ENCODE measurements around the gene CLIC4. TPM values are rescaled to one million over a fixed set of nuclear protein-coding genes. Genes with fewer than 3 reads are reported as not detected.

Gene CLIC4
- total and polyA plus RNA-seq, 9 of the 15 experiments (the other 6 are each of a cell fraction or from before 2014, with no cell fraction given), result 16.0 to 67.5 (median 38.4) TPM

DNA sequence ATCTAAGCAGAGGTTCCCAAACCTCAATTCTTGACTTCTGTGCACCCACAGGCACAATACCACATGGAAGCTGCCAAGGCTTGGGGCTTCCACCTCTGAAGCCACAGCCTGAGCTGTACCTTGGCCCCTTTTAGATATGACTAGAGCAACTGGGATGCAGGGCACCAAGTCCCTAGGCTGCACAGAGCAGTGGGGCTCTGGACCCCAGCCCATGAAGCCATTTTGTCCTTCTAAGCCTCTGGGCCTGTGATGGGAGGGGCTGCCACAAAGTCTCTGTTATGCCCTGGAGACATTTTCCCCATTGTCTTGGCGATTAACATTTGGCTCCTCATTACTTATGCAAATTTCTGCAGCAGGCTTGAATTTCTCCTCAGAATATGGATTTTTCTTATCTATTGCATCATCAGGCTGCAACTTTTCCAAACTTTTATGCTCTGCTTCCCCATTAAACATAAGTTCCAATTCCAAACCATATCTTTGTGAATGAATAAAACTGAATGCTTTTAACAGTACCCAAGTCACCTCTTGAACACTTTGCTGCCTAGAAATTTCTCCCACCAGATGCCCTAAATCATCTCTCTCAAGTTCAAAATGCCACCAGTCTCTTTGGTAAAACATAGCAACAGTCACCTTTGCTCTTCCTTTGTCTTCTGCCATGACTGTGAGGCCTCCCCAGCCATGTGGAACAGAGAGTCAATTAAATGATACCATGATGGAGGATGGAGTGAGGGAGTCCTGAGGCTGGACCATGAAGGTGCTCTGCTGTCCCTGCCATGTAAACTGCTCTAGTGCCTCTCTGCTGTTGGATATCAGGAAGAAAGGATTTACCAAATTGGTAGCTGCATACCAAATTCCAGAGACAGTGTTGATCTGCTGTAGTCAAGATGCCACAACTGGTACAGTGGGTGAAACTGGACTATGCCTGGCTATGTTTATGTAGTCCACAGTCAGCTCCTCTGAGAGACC is 147.2 kb downstream of the CLIC4 start (continued):
- TF ChIP-seq CEBPG (CRISPR knock-in tag; IDR thresholded peaks at IDR 0.05) (no peak), CEBPG (tag; conservative IDR thresholded peaks at IDR 0.05 in 1 of 2, IDR thresholded peaks at IDR 0.05 in 1 of 2) (peak; percentile 54 to 85), CEBPB (tag; IDR thresholded peaks at IDR 0.05) (peak; percentile 62), WHSC1 (IDR thresholded peaks at IDR 0.05; ENCODE audit: low read length) (no peak), ZNF444 (CRISPR knock-in tag; IDR thresholded peaks at IDR 0.05) (no peak), CREB3L1 (IDR thresholded peaks at IDR 0.05; ENCODE audit: borderline replicate concordance, low read depth) (no peak), ZNF274 (IDR thresholded peaks at IDR 0.05; ENCODE audit: borderline replicate concordance, low read depth, low read length) (no peak), RFX1 (IDR thresholded peaks at IDR 0.05) (no peak), SREBF1 (IDR thresholded peaks at IDR 0.05; ENCODE audit: borderline replicate concordance, low read depth, low read length) (no peak), SP2 (IDR thresholded peaks at IDR 0.05; ENCODE audit: extremely low read depth, low read depth, low read length, poor library complexity, severe bottlenecking) (no peak), POLR3A (IDR thresholded peaks at IDR 0.05; ENCODE audit: borderline replicate concordance, extremely low read depth, insufficient read depth, insufficient read length) (no peak), CBX3 (IDR thresholded peaks at IDR 0.05; ENCODE audit: borderline replicate concordance in 1 of 2, low read length in 2 of 2) (no peak), GATAD2A (IDR thresholded peaks at IDR 0.05) (no peak), ETS2 (tag; IDR thresholded peaks at IDR 0.05; ENCODE audit: borderline replicate concordance, poor library complexity, severe bottlenecking) (no peak), SETDB1 (IDR thresholded peaks at IDR 0.05; ENCODE audit: low read length) (no peak)
- TF ChIP-seq, protein P1, sequence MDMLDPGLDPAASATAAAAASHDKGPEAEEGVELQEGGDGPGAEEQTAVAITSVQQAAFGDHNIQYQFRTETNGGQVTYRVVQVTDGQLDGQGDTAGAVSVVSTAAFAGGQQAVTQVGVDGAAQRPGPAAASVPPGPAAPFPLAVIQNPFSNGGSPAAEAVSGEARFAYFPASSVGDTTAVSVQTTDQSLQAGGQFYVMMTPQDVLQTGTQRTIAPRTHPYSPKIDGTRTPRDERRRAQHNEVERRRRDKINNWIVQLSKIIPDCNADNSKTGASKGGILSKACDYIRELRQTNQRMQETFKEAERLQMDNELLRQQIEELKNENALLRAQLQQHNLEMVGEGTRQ (CRISPR knock-in tag; IDR thresholded peaks at IDR 0.05), result no peak
- TF ChIP-seq, protein P2, sequence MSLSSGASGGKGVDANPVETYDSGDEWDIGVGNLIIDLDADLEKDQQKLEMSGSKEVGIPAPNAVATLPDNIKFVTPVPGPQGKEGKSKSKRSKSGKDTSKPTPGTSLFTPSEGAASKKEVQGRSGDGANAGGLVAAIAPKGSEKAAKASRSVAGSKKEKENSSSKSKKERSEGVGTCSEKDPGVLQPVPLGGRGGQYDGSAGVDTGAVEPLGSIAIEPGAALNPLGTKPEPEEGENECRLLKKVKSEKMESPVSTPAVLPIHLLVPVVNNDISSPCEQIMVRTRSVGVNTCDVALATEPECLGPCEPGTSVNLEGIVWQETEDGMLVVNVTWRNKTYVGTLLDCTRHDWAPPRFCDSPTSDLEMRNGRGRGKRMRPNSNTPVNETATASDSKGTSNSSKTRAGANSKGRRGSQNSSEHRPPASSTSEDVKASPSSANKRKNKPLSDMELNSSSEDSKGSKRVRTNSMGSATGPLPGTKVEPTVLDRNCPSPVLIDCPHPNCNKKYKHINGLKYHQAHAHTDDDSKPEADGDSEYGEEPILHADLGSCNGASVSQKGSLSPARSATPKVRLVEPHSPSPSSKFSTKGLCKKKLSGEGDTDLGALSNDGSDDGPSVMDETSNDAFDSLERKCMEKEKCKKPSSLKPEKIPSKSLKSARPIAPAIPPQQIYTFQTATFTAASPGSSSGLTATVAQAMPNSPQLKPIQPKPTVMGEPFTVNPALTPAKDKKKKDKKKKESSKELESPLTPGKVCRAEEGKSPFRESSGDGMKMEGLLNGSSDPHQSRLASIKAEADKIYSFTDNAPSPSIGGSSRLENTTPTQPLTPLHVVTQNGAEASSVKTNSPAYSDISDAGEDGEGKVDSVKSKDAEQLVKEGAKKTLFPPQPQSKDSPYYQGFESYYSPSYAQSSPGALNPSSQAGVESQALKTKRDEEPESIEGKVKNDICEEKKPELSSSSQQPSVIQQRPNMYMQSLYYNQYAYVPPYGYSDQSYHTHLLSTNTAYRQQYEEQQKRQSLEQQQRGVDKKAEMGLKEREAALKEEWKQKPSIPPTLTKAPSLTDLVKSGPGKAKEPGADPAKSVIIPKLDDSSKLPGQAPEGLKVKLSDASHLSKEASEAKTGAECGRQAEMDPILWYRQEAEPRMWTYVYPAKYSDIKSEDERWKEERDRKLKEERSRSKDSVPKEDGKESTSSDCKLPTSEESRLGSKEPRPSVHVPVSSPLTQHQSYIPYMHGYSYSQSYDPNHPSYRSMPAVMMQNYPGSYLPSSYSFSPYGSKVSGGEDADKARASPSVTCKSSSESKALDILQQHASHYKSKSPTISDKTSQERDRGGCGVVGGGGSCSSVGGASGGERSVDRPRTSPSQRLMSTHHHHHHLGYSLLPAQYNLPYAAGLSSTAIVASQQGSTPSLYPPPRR (CRISPR knock-in tag; IDR thresholded peaks at IDR 0.05; ENCODE audit: borderline replicate concordance), result no peak
- TF ChIP-seq, protein P3, sequence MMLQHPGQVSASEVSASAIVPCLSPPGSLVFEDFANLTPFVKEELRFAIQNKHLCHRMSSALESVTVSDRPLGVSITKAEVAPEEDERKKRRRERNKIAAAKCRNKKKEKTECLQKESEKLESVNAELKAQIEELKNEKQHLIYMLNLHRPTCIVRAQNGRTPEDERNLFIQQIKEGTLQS (IDR thresholded peaks at IDR 0.05), result peak; percentile 74
- TF ChIP-seq, protein P3 (CRISPR knock-in tag; conservative IDR thresholded peaks at IDR 0.05), result no peak

All from K562 (cell line).